ENCODE results near the gene SPPL3.
"Not testable (repeated sequence)": the region's sequence is repeated elsewhere in the genome, so short reads cannot be mapped to it uniquely, and the experiment has no call there.

The SPPL3 gene

DNA sequence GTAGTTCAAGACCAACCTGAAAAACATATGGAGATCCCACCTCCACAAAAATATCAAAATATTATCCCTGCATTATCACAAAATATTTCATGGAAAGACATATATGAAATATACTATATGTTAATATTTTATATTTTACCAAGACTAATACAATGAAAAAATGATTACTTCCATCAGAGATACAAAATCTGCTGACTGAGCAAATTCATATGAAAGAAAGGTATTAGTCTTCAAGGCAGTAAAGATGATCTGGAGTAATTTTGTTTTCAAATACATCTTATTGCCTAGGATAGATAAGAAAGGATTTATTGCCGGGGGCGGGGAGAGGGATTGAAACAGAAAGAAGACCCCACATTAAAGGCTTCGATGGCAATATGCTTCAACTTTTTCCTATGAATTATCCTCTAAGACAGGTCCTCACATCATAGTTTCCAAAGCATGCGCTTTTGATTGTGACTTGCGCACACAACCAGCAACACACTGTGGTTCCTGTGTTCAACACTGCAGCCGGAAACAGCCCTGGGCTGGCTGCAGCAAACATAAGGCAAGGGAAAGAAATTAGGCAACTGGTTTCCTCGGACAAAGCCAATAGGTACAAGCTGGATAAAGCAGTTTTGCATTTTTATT is 83.2 kb downstream of the SPPL3 start:
- DNase-seq (ENCODE audit: low read depth in 2 of 2) = peak; percentile 26 to 52

DNA sequence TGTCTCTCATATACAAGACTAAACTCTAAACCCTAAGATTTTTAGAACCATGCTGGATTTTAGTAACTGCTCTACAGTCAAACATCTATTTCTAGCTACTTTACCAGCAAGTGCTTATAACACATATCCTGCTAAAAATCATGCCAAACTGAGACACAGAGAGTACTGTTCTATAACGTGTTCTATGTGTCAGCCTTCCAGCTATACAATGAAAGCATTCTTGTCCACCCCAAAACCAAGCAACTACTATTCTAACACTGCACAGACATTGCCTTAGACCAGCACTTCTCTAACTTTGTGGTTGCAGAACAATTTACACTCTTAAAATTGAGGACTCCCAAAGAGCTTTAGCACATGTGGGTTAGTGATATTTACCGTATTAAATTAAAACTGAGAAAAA is 85.7 kb downstream of the SPPL3 start:
- DNase-seq (ENCODE audit: low read depth in 2 of 2) = no peak

DNA sequence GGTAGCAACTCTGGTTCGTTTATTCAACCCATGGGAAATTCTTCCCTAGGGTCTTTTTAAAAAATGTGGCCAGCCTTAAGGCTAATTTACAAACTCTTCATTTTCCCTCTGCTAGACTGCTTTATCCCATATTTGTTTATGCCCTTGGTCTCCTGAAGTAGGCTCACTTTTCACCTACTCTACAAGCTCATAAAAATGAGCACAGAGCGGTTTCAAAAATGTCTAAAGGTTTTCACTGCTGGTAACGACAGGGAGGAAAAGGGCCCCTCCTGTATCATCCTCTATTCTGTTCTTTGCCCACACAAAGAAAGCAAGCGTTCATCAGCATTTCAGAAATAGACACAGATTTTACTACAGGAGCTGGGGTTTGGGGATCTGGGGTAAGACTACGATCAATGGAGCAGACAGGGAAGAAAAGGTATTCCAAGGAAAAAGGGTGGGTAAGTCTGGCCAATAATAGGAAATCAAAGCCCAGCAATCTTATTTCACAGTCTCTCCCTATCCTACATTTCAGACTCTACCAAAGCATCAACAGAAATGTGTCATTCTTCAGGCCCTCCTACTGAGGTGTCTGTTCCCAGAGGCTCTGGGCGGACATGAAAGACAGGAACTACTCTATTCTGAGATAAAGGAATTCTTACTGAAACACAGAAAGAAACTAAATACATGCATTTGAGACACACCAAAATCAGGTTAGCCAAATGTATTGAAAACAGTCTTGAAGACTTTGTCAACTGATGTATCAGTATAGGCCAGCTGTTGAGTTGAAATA is 86.4 kb downstream of the SPPL3 start:
- DNase-seq (ENCODE audit: low read depth in 2 of 2) = no peak

GRCh38 chr12:120816363-120816762 is 87.8 kb downstream of the SPPL3 start:
- DNase-seq (ENCODE audit: low read depth in 2 of 2) = no peak

- no peak for DNase-seq (ENCODE audit: low read depth in 2 of 2)
Measured at GRCh38 chr12:120814903-120815429, 89.2 kb downstream of the SPPL3 start.

- no peak for DNase-seq (ENCODE audit: low read depth in 2 of 2)
Measured at GRCh38 chr12:120814203-120814902, 89.8 kb downstream of the SPPL3 start.

- DNase-seq (ENCODE audit: low read depth in 2 of 2) = no peak
Measured at GRCh38 chr12:120813588-120814153, 90.5 kb downstream of the SPPL3 start.

DNA sequence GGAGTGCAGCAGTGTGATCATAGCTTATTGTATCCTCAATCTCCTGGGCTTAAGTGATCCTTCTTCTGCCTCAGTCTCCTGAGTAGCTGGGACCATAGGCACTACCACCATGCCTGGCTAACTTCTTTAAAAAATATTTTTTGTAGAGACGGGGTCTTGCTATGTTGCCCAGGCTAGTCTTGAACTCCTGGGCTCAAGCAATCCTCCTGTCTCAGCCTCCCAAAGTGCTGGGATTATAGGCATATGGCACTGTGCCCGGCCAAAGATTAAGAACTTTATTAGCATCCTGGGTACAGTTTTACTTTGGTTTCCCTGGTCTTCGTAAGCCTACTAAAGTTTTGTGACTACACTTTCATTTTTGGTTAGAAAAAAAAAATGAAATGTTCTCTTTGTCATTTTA is 94.1 kb downstream of the SPPL3 start:
- no peak for DNase-seq (ENCODE audit: low read depth in 2 of 2)

DNA sequence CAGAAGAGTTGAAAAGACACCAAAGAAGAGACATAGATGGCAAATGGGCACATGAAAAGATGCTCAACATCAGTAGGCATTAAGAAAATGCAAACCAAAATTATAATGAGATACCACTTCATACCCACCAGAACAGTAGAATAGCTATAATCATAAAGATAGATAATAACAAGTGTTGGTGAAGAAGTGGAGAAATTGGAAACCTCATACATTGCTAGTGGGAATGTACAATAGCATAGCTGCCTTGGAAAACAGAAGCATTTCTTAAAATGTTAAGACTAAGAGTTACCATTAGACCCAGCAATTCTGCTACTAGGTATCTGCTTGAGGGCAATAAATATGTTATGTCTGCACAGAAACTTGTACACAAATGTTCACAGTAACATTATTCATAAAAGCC is 99.7 kb downstream of the SPPL3 start:
- DNase-seq (ENCODE audit: low read depth in 2 of 2) = no peak

- DNase-seq (ENCODE audit: low read depth in 2 of 2) = no peak
Measured at GRCh38 chr12:120801146-120801545, 103.0 kb downstream of the SPPL3 start.

- no peak for DNase-seq (ENCODE audit: low read depth in 2 of 2)
Measured at GRCh38 chr12:120800665-120801064, 103.5 kb downstream of the SPPL3 start.

GRCh38 chr12:120799243-120800045 is 104.7 kb downstream of the SPPL3 start:
- DNase-seq (ENCODE audit: low read depth in 2 of 2) = no peak

DNA sequence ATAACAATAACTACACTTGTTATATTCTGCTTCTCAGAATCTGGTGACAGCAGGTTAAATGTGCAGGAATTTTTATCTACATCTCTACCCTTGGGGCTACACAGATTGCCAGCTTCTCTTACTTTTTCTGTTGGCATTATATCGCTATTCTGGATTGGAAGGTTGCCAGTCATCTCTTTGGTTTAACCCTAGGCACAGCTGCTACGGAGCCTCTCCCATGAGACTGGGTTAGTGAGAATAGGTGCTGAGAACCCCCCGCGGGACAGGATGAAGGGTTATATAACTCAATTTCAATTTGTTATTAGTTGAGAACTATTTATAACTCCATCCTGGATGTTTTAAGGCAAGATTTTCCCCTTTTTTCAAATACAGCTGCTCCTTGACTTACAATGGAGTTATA is 105.5 kb downstream of the SPPL3 start:
- no peak for DNase-seq (ENCODE audit: low read depth in 2 of 2)

- no peak for DNase-seq (ENCODE audit: low read depth in 2 of 2)
Measured at GRCh38 chr12:120797677-120798642, 106.2 kb downstream of the SPPL3 start.

DNA sequence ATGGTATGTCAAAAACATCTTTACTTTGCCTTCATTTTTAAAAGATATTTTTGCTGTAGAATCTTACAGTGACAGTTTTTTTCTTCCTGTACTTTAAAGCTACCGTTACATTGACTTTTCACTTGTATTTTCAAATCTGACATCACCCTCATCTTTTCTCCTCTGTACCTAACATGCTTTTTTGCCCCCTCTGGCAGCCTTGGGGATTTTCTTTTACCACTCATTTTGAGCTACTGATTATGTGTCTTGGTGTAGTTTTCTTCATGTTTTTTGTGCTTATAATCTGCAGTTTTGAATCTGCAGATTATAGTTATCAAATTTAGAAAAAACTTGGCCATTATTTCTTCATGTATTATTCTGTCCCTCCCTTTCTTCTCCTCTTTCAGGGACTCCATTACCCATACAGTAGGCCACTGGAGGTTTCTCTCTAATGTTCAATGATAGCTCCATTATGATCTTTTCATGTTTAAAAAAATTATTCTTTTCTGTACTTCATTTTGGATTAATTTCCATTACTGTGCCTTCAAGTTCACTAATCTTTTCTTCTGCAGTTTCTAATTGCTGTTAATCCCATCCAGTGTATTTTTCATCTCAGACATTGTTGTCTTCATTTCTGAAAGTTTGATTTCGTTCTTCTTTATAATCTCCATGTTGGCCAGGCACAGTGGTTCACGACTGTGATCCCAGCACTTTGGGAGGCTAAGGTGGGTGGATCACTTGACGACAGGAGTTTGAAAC is 108.5 kb downstream of the SPPL3 start:
- no peak for DNase-seq (ENCODE audit: low read depth in 2 of 2)

DNA sequence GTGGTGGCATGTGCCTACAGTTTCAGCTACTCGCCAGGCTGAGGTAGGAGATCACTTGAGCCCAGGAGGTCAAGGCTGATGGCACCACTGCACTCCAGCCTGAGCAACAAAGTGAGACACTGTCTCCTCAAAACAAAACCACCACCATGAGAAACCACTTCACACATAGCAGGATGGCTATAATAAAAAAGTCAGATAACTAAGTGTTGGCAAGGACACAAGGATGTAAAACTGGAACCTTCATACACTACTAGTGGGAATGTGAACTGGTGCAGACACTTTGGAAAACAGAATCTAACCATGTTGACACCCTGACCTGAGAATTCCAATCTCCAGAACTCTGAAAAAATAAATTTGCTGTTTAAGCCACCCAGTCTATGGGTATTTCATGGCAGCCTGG is 110.8 kb downstream of the SPPL3 start:
- DNase-seq (ENCODE audit: low read depth in 2 of 2) = no peak

- not testable (repeated sequence) for DNase-seq (ENCODE audit: low read depth in 2 of 2)
Measured at GRCh38 chr12:120792456-120792855, 111.7 kb downstream of the SPPL3 start.

- DNase-seq (ENCODE audit: low read depth in 2 of 2) = no peak
Measured at GRCh38 chr12:120791669-120792176, 112.4 kb downstream of the SPPL3 start.

DNA sequence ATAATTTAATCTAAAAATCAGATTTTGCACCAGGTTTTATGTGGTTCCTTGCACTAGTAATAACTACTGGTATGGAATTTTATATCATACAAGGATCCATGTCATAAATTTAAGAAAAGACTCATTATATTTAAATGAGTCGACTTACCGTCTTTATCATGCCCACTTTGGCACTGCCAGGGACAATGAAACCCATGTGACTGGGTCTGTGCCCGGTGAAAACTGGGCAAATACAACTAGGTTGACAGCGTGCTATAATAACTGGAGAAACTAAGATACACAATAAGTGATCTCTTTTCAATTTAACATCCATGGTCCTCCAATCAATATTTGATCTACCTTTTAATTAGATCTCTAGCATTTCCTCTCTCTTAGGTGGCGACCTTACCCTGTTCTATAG is 114.0 kb downstream of the SPPL3 start:
- DNase-seq (ENCODE audit: low read depth in 2 of 2) = no peak
